H54 (cell line): ENCODE measurements around the gene PLA2G15.

ENCODE experiments used
- DNase-seq: peaks from one replicate; pipeline ENCODE4 v3.0.0; 2011; ENCODE audit warnings: low spot score, mixed read lengths; ENCODE audit not compliant: insufficient read length
- FAIRE-seq: peaks from 3 replicates; lab custom pipeline; 2011; peaks lifted over from hg19 to GRCh38; lab: Jason Lieb, UNC
- POLR2A ChIP-seq: IDR thresholded peaks from 2 replicates; pipeline ENCODE4 v1.6.1; 2011; ENCODE audit warnings: low read depth, mild to moderate bottlenecking, low read length

The PLA2G15 gene

GRCh38 chr16:68298312-68298711 lies 53.1 kb downstream of the PLA2G15 start:
- no peak for TF ChIP-seq POLR2A
- DNase-seq (no peak), FAIRE-seq (no peak)

- no peak for FAIRE-seq
- no peak for DNase-seq
- TF ChIP-seq POLR2A, result no peak
Measured at GRCh38 chr16:68298907-68299561, 53.9 kb downstream of the PLA2G15 start.

- TF ChIP-seq POLR2A, result no peak
- no peak for DNase-seq
- FAIRE-seq, result no peak
Measured at GRCh38 chr16:68299571-68300453, 54.6 kb downstream of the PLA2G15 start.

GRCh38 chr16:68300734-68301459 lies 55.7 kb downstream of the PLA2G15 start:
- no peak for TF ChIP-seq POLR2A

GRCh38 chr16:68306633-68307032 lies 61.5 kb downstream of the PLA2G15 start:
- no peak for DNase-seq
- no peak for TF ChIP-seq POLR2A
- no peak for FAIRE-seq

More at GRCh38 chr16:68300734-68301459, 55.7 kb downstream of the PLA2G15 start:
- no peak for FAIRE-seq
- DNase-seq, result no peak

- TF ChIP-seq POLR2A, result no peak
- no peak for FAIRE-seq
- DNase-seq, result no peak
Measured at GRCh38 chr16:68309799-68310198, 64.6 kb downstream of the PLA2G15 start.

GRCh38 chr16:68310437-68310773 lies 65.2 kb downstream of the PLA2G15 start:
- TF ChIP-seq POLR2A, result no peak
- DNase-seq (no peak), FAIRE-seq (no peak)
